ENCODE measurements around the gene PFKFB4.

Gene PFKFB4

DNA sequence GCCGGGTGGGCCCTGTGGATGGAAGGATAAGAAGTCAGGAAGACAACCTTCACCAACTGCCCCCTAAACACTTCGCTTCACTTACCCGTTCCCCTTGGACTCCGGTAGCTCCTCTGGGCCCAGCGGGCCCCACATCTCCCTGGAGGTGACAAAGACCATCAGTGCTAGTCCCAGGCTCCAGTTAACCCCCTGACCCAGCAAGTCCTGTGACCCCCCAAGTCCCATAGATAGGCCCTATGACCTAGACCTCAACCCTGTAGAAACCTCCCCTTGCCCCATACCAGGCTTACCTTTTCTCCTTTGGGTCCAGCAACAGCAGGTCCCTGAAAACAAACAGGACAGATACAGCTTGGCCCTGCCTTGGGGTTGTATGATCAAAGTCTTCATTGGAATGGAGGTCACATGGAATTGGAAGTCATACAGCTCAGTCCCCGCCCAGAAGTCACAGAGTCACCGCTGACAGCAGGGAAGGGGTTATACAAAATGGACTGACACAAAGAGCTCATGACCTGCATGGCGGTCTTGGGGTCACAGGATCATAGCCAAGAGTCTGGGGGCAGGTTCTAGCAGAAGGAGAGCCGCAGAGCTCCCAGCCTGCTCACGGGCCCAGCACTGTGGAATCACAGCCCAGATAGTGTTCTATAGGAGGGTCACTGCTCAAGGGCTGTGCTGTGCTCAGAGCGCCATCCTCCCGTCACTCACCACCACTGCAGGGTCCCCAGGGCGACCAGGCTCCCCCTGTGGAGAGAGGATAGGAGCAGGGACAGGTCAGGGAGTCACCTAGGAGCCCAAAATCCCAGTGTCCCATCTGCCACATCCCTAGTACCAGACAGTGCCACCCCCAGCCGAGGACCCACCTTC is 25.2 kb upstream of the PFKFB4 start:
- no peak for DNase-seq

DNA sequence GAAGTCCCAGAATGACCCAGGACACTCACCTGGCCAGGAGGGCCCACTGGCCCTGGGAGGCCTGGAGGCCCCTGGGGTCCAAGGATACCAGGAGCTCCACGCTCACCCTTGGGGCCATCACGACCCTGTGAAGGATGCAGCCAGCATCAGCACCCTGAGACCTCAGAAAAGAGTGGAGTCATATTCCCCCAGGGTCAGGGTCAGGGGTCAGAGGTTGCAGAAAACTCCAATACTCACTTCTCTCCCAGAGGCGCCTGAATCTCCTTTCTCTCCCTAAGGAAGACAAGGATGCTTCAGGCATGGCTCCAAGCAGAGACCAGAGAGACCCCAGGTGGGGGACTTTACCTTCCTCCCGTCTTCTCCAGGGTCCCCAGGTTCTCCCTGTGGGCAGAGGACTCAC is 20.0 kb upstream of the PFKFB4 start:
- no peak for DNase-seq

GRCh38 chr3:48575366-48575765 is 18.8 kb upstream of the PFKFB4 start:
- no peak for DNase-seq

GRCh38 chr3:48573973-48574585 is 17.5 kb upstream of the PFKFB4 start:
- DNase-seq, result no peak

GRCh38 chr3:48572517-48572916 is 15.9 kb upstream of the PFKFB4 start:
- no peak for DNase-seq

DNA sequence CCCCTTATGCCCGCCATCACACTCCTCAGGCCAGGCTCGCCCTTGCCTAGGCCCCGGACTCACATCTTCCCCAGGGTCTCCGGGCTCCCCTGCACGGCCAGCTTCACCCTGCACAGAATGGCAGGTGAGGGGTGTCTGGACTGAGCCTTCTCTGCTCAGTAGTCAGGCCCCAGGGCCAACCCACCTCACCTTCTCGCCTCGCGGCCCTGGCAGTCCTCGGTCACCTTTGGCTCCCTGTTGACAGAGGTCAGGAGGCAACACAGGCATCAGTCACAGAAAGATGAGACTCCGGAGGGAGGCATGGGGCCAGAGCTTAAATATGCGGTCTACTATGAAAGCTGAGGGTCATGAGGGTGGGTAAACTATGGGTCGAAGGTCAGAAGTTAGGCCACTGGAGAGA is 15.3 kb upstream of the PFKFB4 start:
- DNase-seq, result no peak

GRCh38 chr3:48569808-48570450 is 13.3 kb upstream of the PFKFB4 start:
- no peak for DNase-seq

DNA sequence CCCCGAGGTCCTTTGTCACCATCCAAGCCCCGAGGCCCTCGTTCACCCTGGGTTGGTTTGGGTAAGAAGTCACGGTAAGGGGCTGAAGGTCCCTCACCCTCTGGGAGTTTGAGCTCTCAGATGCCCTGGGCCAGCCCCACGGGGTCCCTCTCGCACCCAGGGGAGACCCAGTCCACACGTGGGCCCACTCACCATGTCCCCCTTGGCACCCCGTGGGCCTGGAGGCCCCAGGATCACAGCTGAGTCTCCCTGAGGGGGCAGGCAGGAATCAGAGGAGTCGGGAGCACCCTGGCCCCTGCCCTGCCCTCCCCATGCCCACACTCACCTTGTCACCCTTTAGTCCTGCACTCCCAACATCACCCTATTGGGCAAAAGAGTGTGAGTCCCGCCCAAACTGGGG is 12.8 kb upstream of the PFKFB4 start:
- no peak for DNase-seq

DNA sequence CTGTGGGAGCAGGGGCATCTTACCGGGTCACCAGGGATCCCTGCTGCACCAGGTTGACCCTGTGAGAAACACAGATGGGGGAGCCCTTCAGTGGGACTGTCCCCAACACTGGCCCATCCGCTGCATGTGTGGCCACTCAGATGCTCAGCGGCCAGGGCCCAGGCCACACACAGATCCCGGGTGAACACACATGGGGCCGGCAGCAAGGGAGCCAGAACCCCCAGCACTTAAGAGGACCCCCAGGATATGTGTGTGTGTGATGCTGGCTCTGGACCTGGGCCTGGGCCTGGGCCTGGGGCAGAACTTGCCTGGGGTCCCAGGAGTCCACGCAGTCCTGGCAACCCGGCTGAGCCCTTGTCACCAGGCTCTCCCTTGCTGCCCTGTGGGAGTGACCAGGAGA is 11.9 kb upstream of the PFKFB4 start:
- DNase-seq, result no peak

DNA sequence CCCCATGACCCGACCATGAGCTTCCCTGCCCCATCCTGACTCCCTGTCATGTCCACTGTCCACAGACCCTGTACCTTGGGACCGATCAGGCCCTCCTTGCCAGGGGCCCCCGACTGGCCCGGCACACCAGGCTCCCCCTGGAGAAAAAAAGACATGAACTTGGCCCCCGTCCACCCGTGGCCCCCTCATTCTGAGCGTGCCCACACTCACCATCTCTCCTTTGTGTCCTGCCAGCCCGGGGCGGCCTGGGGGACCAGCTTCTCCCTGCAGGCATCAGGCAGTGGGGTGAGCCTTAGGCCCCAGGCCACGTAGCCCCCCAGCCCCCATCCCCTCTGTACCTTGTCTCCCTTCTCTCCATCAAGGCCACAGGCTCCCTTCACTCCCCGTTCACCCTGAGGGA is 10.9 kb upstream of the PFKFB4 start:
- DNase-seq, result no peak

DNA sequence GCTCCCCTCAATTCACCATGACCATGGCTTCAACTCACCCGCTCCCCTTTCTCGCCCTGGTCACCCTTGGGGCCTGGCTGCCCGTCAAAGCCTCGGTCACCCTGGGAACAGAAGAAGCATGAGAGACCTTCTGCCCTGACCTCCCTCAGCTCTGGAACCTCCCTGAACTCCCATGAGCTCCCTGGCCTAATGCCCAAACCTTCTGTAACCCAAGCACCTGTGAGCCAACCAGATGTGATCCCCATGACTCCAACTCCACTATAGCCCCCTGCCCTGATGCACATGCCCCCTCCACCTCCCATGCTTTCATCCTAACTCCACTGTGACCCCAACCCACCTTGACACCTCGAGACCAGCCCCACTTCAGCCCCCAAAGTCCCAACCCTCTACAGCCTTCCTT is 10.5 kb upstream of the PFKFB4 start:
- DNase-seq, result no peak

- no peak for DNase-seq
These were observed 9.8 kb upstream of the PFKFB4 start for GRCh38 chr3:48566401-48566760.

GRCh38 chr3:48565591-48566400 is 9.2 kb upstream of the PFKFB4 start:
- peak; percentile 39 for DNase-seq

DNA sequence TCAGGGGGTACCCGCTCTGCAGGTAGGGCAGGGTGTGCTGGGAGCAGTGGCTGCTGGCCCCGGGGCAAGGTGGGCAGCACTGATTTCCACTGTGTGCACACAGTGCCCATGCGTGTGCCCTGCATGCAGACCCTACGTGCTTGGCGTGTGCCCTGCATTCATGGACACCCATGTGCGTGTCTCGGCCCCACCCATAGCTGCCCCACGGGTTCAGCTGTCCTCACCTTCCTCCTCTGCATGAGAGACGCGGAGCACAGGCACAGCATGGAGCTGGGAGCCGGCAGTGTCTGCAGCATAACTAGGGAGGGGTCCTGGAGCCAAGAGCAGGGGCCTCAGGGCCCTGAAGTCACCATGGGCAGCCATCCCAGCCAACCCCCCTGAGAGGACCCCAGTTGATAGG is 8.6 kb upstream of the PFKFB4 start:
- no peak for DNase-seq

- DNase-seq, result no peak
These were observed 8.1 kb upstream of the PFKFB4 start for GRCh38 chr3:48564667-48565066.

DNA sequence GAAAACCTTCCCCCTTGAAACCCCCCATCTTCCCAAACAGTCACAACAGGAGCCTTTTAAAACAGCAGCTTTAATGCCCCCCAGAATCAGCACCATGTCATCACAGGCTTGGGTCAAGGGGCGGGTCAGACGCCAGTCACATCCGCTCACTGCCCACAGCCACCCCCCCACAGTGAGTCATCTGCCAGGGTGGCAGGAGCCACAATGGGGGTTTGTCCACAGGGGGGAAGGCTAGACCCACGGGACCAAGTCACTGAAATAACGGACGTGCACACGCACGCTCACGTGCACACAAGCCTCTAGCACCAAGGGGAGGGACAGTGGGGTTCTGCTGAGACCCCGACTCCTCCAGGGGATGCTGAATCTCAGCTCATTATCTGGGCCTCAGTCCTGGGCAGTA is 7.4 kb upstream of the PFKFB4 start:
- DNase-seq, result peak; percentile 14

DNA sequence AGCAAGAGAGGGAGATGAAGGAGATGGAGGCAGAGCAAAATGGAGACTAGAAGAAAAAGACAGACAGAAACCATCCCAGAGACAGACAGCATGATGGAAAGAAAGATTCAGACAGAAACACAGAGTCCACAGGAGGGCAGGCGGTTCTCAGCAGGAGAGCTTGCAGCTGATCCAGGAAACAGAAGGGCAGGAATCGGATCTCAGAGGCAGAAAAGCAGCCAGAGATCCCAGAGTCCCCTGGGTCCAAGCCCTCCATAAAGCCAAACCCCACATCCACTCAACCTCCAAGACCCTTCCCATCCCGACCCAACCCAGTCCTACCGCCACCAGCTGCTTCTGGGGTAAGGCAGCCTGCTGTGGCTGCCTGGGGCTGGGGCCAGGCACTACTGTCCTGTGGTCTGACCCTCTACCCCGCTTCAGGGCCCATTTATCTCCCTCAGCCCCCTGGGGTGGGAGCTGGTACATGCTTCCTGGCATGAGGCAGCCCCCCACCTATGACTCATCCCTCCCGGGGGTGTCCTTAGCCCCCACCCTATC is 6.8 kb upstream of the PFKFB4 start, which contains the start of gene UCN2:
TSS of gene UCN2 (minus strand) at position 400 of the 537 bp plus-strand sequence. CDS start 657 bp downstream, outside the sequence.
- no peak for DNase-seq

GRCh38 chr3:48562367-48563095 is 5.9 kb upstream of the PFKFB4 start:
- no peak for DNase-seq

DNA sequence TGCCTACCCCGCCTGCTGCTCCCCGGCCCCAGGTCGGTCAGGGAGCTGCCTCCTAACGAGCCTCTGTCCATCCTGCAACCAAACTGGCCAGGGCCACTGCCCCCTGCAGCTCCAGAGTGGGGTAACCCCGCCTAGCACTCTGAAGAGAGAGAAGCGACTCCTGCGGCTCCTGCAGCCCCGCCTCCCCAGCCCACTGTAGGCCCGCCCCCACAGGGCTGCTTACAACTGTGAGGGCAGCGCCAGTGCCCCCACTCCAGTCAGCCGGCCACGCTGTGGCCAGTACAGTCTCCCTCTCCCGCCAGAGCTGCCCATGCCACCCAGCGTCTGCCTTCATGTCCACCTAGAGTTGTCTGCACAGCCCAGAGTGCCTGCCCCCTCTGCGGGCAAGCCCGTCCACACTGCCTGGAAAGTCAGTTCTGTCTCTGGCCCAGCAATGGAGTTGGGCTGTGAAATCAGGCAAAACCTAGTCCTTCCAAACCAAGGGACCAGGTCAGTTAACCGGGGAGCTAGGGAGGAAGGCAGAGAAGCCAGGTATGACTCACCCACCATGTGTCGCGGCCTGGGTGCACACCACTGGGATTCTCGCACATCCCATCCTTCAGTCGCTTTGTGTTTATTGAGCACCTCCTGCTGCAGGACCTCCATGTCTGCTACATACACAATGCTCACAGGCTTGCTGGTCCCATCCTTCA is 4.6 kb upstream of the PFKFB4 start:
- peak; percentile 32 for DNase-seq

GRCh38 chr3:48560648-48561018 is 4.0 kb upstream of the PFKFB4 start:
- no peak for DNase-seq

DNA sequence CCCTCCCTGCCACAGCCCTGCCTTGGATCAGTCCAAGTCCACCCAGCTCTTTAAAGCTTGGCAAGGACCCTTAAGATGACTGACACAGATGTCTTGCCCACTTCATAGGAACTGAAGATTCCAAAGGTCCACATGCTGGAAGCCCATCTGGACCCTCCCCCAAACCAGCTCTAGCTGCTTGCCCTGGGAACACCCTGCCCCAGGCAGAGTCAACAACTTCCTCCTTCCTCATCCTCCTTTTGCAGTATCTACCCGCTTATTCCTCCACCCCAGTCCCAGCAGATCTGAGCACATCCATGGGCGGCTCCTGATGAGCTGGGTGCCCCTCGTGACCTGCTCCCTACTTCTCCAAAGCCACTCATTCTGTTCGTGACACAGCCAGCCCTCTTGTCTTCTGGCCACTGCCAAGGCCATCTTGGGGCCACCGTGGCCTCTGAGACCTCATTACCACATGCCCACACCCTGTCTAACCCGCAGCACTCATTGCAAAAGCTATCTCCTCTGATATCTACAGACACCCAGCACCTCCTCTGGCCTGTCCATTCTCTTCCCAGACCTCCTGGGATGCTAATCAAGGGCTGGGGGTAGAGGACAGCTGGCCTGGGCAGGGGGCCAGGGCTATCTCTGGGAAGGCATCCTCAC is 2.0 kb upstream of the PFKFB4 start:
- DNase-seq, result peak; percentile 69

All from OCI-M1 (cell line).